ENCODE measurements around the gene MAT2A.
A peak's percentile ranks its signal among the peaks of the same experiment; 100 is the strongest.
"Not testable (repeated sequence)": the region's sequence is repeated elsewhere in the genome, so short reads cannot be mapped to it uniquely, and the experiment has no call there.

MAT2A gene

GRCh38 chr2:85524336-85524908 is 14.5 kb upstream of the MAT2A start:
- DNase-seq, result no peak

GRCh38 chr2:85525029-85525428 is 13.9 kb upstream of the MAT2A start:
- DNase-seq, result no peak

- DNase-seq, result no peak
Observed at GRCh38 chr2:85525567-85525966, 13.4 kb upstream of the MAT2A start.

GRCh38 chr2:85527787-85528186 is 11.2 kb upstream of the MAT2A start:
- no peak for DNase-seq

- DNase-seq, result no peak
Observed at GRCh38 chr2:85528355-85528754, 10.6 kb upstream of the MAT2A start.

- no peak for DNase-seq
Observed at GRCh38 chr2:85529809-85530208, 9.2 kb upstream of the MAT2A start.

GRCh38 chr2:85531589-85531988 is 7.4 kb upstream of the MAT2A start:
- no peak for DNase-seq

GRCh38 chr2:85534099-85534498 is 4.9 kb upstream of the MAT2A start:
- no peak for DNase-seq

GRCh38 chr2:85534881-85535280 is 4.1 kb upstream of the MAT2A start:
- DNase-seq, result no peak

- DNase-seq, result no peak
Observed at GRCh38 chr2:85536479-85536878, 2.5 kb upstream of the MAT2A start.

GRCh38 chr2:85537600-85538506 is 1.1 kb upstream of the MAT2A start:
- no peak for DNase-seq

- DNase-seq, result peak; percentile 47
Observed at GRCh38 chr2:85539361-85540132, 579 bp downstream of the MAT2A start.

GRCh38 chr2:85540133-85540648 is 1.2 kb downstream of the MAT2A start:
- DNase-seq, result no peak

- DNase-seq, result no peak
Observed at GRCh38 chr2:85541262-85541661, 2.3 kb downstream of the MAT2A start.

GRCh38 chr2:85541753-85542457 is 2.9 kb downstream of the MAT2A start:
- DNase-seq, result no peak

- no peak for DNase-seq
Observed at GRCh38 chr2:85542777-85543176, 3.8 kb downstream of the MAT2A start.

GRCh38 chr2:85544254-85544691 is 5.3 kb downstream of the MAT2A start:
- peak; percentile 72 for DNase-seq

GRCh38 chr2:85544915-85545779 is 6.2 kb downstream of the MAT2A start:
- DNase-seq, result not testable (repeated sequence)

GRCh38 chr2:85545780-85546240 is 6.8 kb downstream of the MAT2A start:
- DNase-seq, result no peak

- DNase-seq, result no peak
Observed at GRCh38 chr2:85547089-85547858, 8.3 kb downstream of the MAT2A start.
